Hypothalamus (tissue), 51 donors: ENCODE data around the gene ILDR2.

Source experiments
- DNase-seq, 51 donors: peaks; one replicate each; lab custom pipeline; 2025; lab: John Stamatoyannopoulos, UW

ILDR2 gene

DNA sequence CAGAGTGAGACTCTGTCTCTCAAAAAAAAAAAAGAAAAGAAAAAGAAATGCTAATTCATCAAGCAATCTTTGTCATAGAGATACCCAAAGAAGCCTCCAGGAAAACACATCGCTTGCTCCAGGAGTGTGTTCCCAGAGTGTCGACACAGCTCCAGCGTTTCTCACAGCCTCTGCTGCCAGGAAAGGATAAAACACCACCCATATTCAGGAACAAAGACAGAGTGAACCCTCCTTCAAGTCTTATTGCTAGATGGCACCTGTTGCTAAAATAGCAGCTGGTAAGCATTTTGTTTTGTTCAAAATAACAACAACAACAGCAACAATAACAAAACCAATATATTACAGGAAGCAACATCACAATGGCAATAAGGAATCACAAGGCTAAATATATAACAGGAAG, 3.1 kb downstream of the ILDR2 start:
- DNase-seq: no peak

DNA sequence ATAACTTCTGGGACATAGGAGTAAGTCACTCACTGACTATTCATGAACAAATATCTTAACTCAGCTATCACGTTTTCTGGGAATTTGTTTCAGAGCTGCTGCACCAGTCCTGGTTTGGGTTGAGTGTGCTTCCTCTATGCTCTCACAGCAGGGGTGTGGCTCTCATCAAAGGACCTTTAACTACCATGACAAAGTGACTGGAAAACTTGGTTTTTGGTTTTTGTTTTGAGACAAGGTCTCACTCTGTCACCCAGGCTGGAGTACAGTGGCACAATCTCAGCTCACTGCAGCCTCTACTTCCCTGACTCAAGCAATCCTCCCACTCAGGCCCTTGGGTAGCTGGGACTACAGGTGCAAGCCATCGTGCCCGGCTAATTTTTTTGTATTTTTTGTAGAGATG, 4.1 kb downstream of the ILDR2 start:
- no peak for DNase-seq

DNA sequence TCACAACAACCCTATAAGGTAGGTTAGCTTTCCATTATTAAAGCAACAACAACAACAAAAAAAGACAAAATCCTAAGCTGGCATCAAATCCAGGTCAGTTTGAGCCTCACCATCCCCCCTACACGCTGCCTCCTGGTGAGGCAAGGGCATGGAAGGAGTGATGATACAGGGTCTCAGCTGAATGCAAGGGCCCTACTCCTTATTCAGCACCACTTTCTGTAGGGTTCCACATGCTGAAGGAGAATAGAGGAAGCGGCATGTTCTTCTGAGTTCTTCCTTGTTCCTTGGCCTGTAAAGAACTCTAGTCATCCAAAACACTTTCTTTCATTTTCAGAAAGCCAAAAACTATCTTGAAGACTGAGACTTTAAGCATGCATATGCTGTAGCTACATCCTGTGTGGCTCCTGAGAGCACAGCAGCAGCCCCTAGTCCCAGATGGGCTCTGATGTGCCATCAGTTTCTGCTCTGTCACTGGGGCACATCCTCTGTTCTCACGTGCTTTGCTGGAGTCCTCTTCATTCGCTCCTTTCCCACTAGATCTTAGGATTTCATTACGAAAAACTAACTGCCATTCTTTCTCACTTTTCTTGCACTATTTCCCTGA, 6.2 kb downstream of the ILDR2 start:
- DNase-seq: no peak

DNA sequence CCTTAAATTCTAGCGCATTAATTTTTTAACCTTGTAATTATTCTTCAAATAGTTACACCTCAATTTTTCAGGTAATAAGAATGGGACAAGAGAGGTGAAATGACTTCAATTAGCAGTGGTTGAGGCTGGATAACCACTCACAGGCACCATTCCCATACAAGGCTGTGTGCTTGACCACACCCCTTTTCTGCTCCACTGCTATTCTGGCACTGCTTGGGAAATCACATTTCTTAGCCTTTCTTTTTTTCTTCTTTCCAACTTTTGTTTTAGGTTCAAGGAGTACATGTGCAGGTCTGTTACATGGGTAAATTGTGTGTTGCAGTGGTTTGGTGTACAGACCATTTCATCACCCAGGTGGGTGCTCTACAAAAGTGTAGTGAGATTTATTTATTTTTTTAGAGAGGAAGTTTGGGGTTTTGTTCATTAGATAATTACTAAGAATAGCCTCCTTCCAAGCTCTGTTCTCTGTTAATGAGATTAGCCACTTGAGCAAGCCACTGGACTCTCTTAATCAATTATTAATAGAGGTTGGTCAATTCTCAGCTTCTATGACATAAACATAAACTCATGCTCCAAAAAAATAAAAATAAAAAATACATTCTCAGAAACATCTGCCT, 14.4 kb downstream of the ILDR2 start:
- no peak for DNase-seq

DNA sequence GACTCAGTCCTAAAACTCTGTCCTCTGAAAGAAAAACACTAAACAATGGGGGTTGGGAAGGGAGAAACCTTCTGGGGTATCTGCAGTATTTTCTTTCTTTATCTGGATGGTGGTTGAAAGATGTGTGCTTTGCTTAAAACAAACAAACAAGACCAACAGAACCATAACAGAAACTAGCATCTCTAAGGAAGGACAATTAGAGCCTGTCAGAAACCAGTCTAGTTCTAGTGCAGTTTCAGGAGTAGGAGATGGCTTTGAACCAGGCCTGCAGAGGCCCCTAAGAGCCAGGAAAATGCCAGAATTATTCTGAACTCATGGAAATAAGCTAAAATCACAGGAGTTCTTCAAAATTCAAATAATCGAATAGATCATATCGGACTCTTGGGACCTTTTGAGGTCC, 18.5 kb downstream of the ILDR2 start:
- DNase-seq: no peak

GRCh38 chr1:166956057-166956850, 19.1 kb downstream of the ILDR2 start:
- no peak for DNase-seq

DNA sequence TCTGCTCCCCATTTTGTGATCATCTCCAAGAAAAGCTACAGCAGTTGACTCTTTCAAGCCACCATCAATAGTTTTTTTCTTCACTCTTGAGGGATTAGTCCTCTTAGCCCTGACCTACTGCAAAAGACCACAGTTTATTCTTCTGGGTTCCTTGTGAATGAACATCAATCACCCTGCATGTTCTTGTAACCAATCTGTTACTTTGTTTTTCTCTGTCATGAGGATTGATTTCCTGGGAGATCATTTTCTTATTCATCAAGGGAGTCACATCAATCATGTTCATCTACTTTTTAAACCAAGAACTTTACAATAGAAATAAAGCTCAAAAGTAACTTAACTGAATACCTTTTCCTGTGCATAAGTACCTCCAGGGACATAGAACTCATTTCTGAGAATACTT, 21.8 kb downstream of the ILDR2 start:
- DNase-seq: no peak

DNA sequence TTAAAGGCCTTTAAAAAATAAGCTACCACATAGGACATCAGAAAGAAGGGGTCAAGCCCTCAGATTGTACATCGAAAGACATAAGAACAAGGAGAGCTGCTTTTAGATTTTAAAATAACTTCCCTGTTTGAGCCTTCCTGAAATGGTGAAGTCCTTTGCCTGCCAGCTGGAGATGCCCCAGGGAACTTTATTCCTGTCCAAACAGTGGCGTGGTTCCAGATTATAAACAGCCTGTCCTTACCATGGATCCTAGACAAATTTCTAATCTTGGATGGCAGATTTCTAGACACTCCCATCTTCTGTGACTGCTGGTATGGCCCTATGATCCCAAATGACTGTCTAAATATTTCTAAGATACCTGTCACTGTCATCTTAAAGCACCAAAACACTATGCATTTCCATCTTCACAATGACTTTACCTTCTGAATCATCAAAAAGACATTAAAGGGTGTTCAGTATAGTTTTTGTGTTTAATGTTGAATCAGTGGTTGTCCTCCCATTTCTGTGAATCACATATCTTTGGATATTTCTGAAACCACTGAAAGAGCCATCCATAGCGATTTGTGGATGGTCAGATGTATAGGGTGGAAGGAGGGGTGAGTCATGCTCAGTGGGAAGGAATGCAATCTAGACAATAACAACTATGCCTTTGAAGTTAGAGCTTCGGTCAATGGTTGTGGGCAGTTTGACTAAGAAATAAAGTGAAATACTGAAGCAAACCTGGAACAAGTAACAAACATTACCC, 23.2 kb downstream of the ILDR2 start:
- DNase-seq: no peak

GRCh38 chr1:166951050-166951449, 24.3 kb downstream of the ILDR2 start:
- DNase-seq: no peak

GRCh38 chr1:166950156-166950555, 25.2 kb downstream of the ILDR2 start:
- peak in 22 of 51 donors; percentile 7 to 62 (median 30) for DNase-seq

DNA sequence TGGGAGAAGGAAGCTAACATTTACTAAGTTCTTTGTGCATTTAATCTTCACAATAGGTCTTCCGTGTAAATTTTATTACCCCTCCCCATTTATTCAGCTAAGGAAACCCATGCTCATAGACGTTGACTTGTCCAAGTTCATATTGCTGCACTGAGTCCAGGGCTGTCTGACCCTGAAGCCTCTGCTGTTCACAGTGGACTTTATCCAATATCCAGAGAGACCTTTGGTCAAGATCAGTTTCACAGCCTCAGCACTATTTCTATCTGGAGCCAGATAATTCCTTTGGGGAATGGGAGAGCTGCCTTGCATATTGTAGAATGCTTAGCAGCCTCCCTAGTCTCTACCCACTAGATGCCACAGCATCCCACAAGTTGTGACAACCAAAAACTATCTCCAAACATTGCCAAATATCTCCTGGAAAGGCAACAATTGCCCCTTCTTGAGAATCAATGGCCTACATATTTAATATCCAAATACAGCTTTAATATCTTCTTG, 26.4 kb downstream of the ILDR2 start:
- DNase-seq: no peak

GRCh38 chr1:166947398-166948043, 27.8 kb downstream of the ILDR2 start:
- peak; percentile 40 to 96 (median 89) for DNase-seq

GRCh38 chr1:166944186-166944967, 31.0 kb downstream of the ILDR2 start:
- no peak for DNase-seq

DNA sequence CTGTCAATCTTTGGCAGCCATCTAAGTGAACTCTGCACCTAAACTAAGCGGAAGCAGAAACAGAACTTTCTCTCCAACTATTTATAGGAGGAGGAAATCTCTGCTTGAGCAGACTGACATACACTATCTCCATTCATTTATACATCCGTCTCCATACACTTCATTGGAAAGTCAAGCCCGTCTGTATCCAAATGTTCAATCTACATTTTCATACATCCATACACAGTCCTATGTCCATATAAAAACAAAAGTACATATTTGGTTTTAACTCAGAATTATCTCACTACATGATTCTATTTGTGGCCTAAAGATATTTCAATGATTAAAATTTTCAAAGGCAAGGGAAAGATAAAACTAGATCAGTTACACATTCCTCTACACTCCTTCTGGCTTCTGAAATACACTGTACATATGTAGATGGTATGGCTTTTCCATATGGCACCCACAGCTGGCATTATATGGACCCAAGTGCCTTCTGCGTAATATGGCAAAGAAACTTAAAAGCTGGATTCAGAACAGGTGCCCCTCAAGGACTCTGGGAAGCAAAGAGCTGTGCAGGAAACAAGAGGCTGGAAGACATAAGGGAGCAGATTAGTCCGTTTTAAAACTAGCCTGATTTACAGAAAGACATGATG, 35.5 kb downstream of the ILDR2 start:
- DNase-seq: no peak

- DNase-seq: no peak
Measured at GRCh38 chr1:166937962-166938361, 37.4 kb downstream of the ILDR2 start.

GRCh38 chr1:166937329-166937728, 38.0 kb downstream of the ILDR2 start:
- DNase-seq: no peak

- DNase-seq: no peak
Measured at GRCh38 chr1:166933633-166934032, 41.7 kb downstream of the ILDR2 start.

- DNase-seq: no peak
Measured at GRCh38 chr1:166933140-166933539, 42.2 kb downstream of the ILDR2 start.

DNA sequence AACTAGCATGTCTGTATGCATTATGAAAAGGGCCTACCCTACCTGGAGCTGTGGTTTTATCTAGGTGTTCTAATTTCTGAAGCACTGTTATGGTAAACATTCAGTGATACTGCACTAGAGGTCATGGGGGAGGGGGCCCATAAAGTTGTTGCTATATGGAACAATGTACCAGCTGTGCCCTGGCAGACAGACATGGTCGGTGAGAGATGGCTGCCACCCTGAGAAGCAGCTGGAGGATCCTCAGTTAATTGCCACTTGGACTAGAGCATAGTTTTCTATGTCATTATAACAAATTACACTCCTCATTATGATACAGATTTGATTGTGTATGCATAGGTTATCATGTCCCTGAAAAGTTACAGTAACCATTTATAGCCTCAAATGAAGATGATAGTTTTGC, 45.4 kb downstream of the ILDR2 start:
- no peak for DNase-seq
